Pons (tissue), 1 donor: Measurements from ENCODE around the gene PCSK7.

Experiments used
- DNase-seq: peaks from one replicate; pipeline ENCODE4 v3.0.0-alpha.2; 2016; ENCODE audit warnings: low spot score

Gene PCSK7

GRCh38 chr11:117154468-117154867 lies 77.4 kb downstream of the PCSK7 start:
- no peak for DNase-seq
